Glutamatergic neuron (in vitro differentiated cells): ENCODE measurements around the gene NIF3L1. TPM values are rescaled to one million over a fixed set of nuclear protein-coding genes. Genes with fewer than 3 reads are reported as not detected.

Experiments used
- DNase-seq: peaks from one replicate; pipeline ENCODE4 v3.0.0; 2022
- H3K27ac Mint-ChIP-seq: one replicate; pipeline ENCODE4 v1.8.0; 2020; ENCODE audit warnings: mild to moderate bottlenecking, mixed read lengths, inconsistent platforms; ENCODE audit not compliant: unreplicated experiment
- H3K27me3 Mint-ChIP-seq: one replicate; pipeline ENCODE4 v1.8.0; 2020; ENCODE audit warnings: mild to moderate bottlenecking, moderate library complexity, mixed read lengths, inconsistent platforms; ENCODE audit not compliant: unreplicated experiment
- H3K36me3 Mint-ChIP-seq: one replicate; pipeline ENCODE4 v1.8.0; 2020; ENCODE audit warnings: mild to moderate bottlenecking, mixed read lengths, inconsistent platforms; ENCODE audit not compliant: unreplicated experiment
- H3K4me1 Mint-ChIP-seq: one replicate; pipeline ENCODE4 v1.8.0; 2020; ENCODE audit warnings: mild to moderate bottlenecking, low read depth, mixed read lengths, inconsistent platforms; ENCODE audit not compliant: unreplicated experiment
- H3K4me3 Mint-ChIP-seq: one replicate; pipeline ENCODE4 v1.8.0; 2020; ENCODE audit warnings: mild to moderate bottlenecking, mixed read lengths, inconsistent platforms; ENCODE audit not compliant: unreplicated experiment
- H3K9me3 Mint-ChIP-seq: one replicate; pipeline ENCODE4 v1.8.0; 2020; ENCODE audit warnings: mild to moderate bottlenecking, moderate library complexity, mixed read lengths, inconsistent platforms; ENCODE audit not compliant: unreplicated experiment
- CTCF ChIP-seq: fragments of 200-600 bp; sonication (generic); IDR thresholded peaks from one replicate; pipeline ENCODE4 v1.5.0; 2021; ENCODE audit not compliant: partially characterized antibody, unreplicated experiment
- total RNA-seq: library from RNA; stranded (reverse); fragmentation: NEBNext Ultra II Directional; extraction: Animal tissue kit (Norgen Biotek cat#: 25700); gene quantifications from one replicate; pipeline ENCODE4 v1.2.1, GENCODE V29; 2021; ENCODE audit not compliant: unreplicated experiment

NIF3L1 gene
- total RNA-seq, 1 donor from 2014 or later = 19.7 TPM

DNA sequence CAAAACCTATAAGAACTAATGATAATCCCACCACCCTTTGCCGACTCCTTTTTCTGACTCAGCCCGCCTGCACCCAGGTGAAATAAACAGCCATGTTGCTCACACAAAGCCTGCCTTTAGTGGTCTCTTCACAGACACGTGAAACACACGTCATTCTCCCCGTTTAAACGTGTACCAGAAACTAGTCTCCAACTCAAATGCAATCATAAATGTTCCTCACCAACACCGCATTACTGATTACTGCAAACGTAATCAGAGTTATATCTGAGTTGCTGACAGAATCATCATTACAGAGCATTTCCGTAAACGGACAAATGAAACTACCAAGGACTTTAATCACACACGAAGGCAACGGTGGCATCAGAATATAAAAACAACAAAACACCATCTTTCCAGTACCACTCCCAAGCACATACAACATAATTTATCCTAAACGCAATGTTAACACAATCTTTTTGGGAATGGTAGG, 26.6 kb upstream of the NIF3L1 start:
- H3K36me3 Mint-ChIP-seq = peaks cover 5% of the 10 kb centered on the region
- no peak for TF ChIP-seq CTCF
- H3K4me1 Mint-ChIP-seq = peaks cover 22% of the 10 kb centered on the region
- peak overlapping the region; percentile 100 for H3K27ac Mint-ChIP-seq
- peaks cover 14% of the 10 kb centered on the region for H3K9me3 Mint-ChIP-seq
- H3K4me3 Mint-ChIP-seq = peak overlapping the region; percentile 96
- DNase-seq = peak; percentile 21
- H3K27me3 Mint-ChIP-seq = peaks cover 8% of the 10 kb centered on the region

DNA sequence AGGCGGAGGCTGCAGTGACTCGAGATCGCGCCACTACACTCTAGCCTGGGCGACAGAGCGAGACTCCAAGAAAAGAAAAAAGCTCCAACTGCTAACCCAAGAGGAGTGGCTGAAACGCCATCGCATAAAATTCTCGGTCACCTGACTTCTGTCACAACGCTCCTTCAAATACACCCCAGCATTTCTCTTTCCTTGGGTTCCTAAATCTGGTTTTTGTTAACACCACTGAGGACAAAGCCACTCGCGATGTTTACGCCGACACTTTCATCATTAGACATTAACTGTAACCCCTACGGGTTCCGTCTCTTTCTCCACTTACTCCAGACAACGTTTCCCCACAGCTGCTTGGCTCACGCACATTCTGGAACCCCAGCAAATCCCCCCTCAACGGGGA, 25.4 kb upstream of the NIF3L1 start:
- peaks cover 12% of the 10 kb centered on the region for H3K9me3 Mint-ChIP-seq
- TF ChIP-seq CTCF = no peak

DNA sequence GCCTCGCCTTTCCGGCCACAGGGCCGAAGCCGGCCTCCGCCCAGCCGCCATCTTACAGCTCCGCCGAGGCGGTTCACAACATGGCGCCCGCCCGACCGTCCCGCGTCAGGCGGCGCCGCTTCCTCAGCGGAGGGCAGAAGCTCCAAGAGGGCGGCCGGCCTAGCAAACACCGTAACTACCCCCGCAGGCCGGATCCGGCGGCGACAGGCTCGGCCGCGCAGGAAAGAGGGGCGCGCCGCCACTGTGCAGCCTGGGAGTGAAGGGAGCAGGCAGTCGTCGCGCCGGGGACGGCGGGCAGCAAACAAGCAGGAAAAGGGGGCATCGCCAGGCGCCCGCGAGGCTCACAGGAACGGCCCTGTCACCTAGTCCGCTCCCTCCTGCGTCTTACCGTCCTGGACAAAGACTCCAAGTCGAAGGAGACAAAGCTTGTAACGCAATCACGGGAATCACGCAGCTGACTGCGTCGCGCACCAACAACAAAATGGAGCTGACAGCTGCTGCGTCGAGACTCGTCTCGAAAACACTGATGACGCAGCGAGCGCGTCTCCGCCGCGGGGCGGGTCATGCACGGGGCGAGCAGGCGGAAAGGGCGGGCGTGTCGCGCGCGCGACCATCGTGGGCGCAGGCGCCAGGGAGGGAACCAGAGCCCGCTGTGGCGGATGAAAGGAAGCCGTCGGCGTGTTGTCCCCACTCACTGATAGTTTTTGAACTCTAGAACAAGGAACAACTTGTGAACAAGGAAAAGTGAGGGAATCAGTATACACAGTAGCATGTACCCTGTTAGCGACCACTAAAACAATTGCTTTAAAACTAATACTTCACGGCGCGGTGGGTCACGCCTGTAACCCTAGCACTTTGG, 24.8 kb upstream of the NIF3L1 start, which contains the start of gene CLK1:
CLK1 (minus strand) TSS at position 483 of the 859 bp plus-strand sequence. CDS start 2,796 bp downstream, outside the sequence.
- DNase-seq = peak; percentile 94
- peak within 1 kb of the TSS; percentile 100 for H3K27ac Mint-ChIP-seq
- peaks cover 6% of the 10 kb centered on the region for H3K27me3 Mint-ChIP-seq
- no peak for TF ChIP-seq CTCF
- peak within 1 kb of the TSS; percentile 96 for H3K4me3 Mint-ChIP-seq
- H3K4me1 Mint-ChIP-seq = peaks cover 19% of the 10 kb centered on the region
- peaks cover 4% of the 10 kb centered on the region for H3K36me3 Mint-ChIP-seq
- H3K9me3 Mint-ChIP-seq = peaks cover 12% of the 10 kb centered on the region

More for the DNA sequence above, 25.4 kb upstream of the NIF3L1 start:
- Mint-ChIP-seq H3K36me3 (peaks cover 4% of the 10 kb centered on the region), H3K27ac (peak overlapping the region; percentile 100), H3K4me3 (peak overlapping the region; percentile 96), H3K4me1 (peaks cover 22% of the 10 kb centered on the region), H3K27me3 (peaks cover 6% of the 10 kb centered on the region)
- DNase-seq = no peak

DNA sequence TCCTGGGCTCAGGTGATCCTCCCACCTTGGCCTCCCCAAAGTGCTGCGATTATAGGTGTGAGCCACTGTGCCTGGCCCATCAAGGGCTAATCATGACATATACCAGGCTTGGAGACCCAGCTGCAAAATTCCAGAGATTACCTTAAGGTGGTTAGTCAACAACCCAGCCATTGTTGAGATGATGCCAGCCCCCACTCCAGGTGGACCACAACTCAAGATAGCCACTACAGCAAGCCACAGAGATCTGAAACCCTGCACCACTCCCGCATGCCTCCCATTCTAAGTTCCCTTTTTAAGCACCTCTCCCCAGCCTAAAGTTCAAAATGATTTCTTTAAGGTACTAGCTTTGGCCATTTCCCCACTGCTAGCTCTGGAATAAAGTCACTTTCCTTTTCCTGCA, 20.2 kb upstream of the NIF3L1 start:
- no peak for TF ChIP-seq CTCF
- peaks cover 2% of the 10 kb centered on the region for H3K4me1 Mint-ChIP-seq
- no peak for DNase-seq
- H3K36me3 Mint-ChIP-seq = peaks cover under 1% of the 10 kb centered on the region
- H3K9me3 Mint-ChIP-seq = peaks cover 5% of the 10 kb centered on the region
- no peak overlapping the region for H3K4me3 Mint-ChIP-seq
- H3K27me3 Mint-ChIP-seq = peaks cover 2% of the 10 kb centered on the region
- no peak overlapping the region for H3K27ac Mint-ChIP-seq

DNA sequence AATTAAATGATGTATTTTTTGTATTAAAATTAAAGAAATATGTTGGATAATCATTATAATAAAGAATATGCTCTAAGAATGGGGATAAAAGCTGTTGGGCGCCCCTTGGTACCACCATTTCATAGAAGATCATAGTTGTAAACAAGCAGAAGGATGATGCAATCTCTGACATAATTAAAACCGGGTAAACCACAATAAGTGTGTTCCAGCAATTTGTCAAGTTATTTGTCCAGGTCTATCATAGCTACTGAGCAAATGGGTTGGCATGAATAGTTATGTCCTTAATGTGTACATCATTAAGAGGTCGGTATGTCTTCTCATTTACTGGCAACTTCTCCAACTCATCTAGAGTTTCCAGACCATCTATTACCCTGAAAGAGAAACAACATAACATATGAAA, 18.0 kb upstream of the NIF3L1 start:
- TF ChIP-seq CTCF = no peak
- no peak overlapping the region for H3K27ac Mint-ChIP-seq
- no peak overlapping the region for H3K4me3 Mint-ChIP-seq
- H3K4me1 Mint-ChIP-seq = no peaks in the 10 kb centered on the region
- no peaks in the 10 kb centered on the region for H3K9me3 Mint-ChIP-seq
- H3K36me3 Mint-ChIP-seq = no peaks in the 10 kb centered on the region
- DNase-seq = no peak
- peaks cover 2% of the 10 kb centered on the region for H3K27me3 Mint-ChIP-seq
